Neural progenitor cell (in vitro differentiated cells): Measurements from ENCODE around the gene IFRD1.

Source experiments
- EZH2 ChIP-seq: fragments of 200-600 bp; sonication (generic); IDR thresholded peaks from 2 replicates; pipeline ENCODE4 v1.6.1; 2017; ENCODE audit warnings: antibody characterized with exemption, mild to moderate bottlenecking, moderate library complexity
- TF ChIP-seq, protein P1 (sequence below): fragments of 200-600 bp; sonication (generic); IDR thresholded peaks from 2 replicates; pipeline ENCODE4 v1.5.1; 2017; ENCODE audit warnings: antibody characterized with exemption, mild to moderate bottlenecking

DNA sequence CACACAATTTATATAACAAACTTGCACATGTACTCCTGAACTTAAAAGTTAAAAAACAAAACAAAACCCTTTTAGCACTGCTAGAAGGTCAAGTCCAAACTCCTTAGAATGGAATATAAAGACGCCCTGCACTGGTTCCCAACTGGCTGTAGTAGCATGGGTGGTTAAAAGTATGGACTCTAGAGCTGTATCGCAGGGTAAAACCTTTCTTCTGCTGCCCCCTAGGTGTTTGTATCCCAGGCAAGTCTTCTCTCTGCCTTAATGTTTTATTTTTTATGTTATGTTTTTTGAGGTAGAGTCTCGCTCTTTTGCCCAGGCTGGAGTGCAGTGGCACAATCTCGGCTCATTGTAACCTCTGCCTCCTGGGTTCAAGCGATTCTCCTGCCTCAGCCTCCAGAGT, 65.7 kb downstream of the IFRD1 start:
- no peak for TF ChIP-seq EZH2
- TF ChIP-seq, protein P1, sequence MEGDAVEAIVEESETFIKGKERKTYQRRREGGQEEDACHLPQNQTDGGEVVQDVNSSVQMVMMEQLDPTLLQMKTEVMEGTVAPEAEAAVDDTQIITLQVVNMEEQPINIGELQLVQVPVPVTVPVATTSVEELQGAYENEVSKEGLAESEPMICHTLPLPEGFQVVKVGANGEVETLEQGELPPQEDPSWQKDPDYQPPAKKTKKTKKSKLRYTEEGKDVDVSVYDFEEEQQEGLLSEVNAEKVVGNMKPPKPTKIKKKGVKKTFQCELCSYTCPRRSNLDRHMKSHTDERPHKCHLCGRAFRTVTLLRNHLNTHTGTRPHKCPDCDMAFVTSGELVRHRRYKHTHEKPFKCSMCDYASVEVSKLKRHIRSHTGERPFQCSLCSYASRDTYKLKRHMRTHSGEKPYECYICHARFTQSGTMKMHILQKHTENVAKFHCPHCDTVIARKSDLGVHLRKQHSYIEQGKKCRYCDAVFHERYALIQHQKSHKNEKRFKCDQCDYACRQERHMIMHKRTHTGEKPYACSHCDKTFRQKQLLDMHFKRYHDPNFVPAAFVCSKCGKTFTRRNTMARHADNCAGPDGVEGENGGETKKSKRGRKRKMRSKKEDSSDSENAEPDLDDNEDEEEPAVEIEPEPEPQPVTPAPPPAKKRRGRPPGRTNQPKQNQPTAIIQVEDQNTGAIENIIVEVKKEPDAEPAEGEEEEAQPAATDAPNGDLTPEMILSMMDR, result peak; percentile 5
